ENCODE data around the gene DHX34.

The DHX34 gene

GRCh38 chr19:47321630-47322029, 27.5 kb upstream of the DHX34 start:
- no peaks in the 10 kb centered on the region for H3K9me2 ChIP-seq (replicated peaks; ENCODE audit: insufficient read depth, low read length)
- no peaks in the 10 kb centered on the region for H3K4me1 ChIP-seq (ENCODE audit: low read length)
- TF ChIP-seq EZH2 (optimal IDR thresholded peaks at IDR 0.05; ENCODE audit: low read depth, low read length) (no peak), CTCF (IDR thresholded peaks at IDR 0.05; ENCODE audit: low read length) (no peak), EZH2phosphoT487 (IDR thresholded peaks at IDR 0.05; ENCODE audit: low read length) (no peak)
- no peak for DNase-seq
- no peaks in the 10 kb centered on the region for H3K9me3 ChIP-seq (replicated peaks; ENCODE audit: insufficient read depth, low read length)
- no peak overlapping the region for H3K9ac ChIP-seq (ENCODE audit: low read length)
- H3F3A ChIP-seq (ENCODE audit: insufficient read depth, low read length) = no peaks in the 10 kb centered on the region
- H4K20me1 ChIP-seq (ENCODE audit: insufficient read depth, low read length) = no peaks in the 10 kb centered on the region
- H3K36me3 ChIP-seq (replicated peaks; ENCODE audit: insufficient read depth, low read length) = no peaks in the 10 kb centered on the region
- no peak overlapping the region for H2AFZ ChIP-seq (ENCODE audit: low read length)
- no peaks in the 10 kb centered on the region for H3K79me2 ChIP-seq (ENCODE audit: low read length)
- peaks cover 47% of the 10 kb centered on the region for H3K27me3 ChIP-seq (replicated peaks; ENCODE audit: insufficient read depth, low read length)
- no peak overlapping the region for H3K27ac ChIP-seq (ENCODE audit: low read length)
- H3K4me2 ChIP-seq (ENCODE audit: low read depth, low read length) = no peak overlapping the region
- H3K4me3 ChIP-seq (ENCODE audit: low read length) = no peak overlapping the region

- Histone ChIP-seq H2AFZ (ENCODE audit: low read length) (no peak overlapping the region), H3K9me3 (replicated peaks; ENCODE audit: insufficient read depth, low read length) (no peaks in the 10 kb centered on the region), H3K27ac (ENCODE audit: low read length) (no peak overlapping the region), H3K9me2 (replicated peaks; ENCODE audit: insufficient read depth, low read length) (no peaks in the 10 kb centered on the region), H3K4me1 (ENCODE audit: low read length) (no peaks in the 10 kb centered on the region), H3K9ac (ENCODE audit: low read length) (no peak overlapping the region), H3K79me2 (ENCODE audit: low read length) (no peaks in the 10 kb centered on the region), H3K36me3 (replicated peaks; ENCODE audit: insufficient read depth, low read length) (no peaks in the 10 kb centered on the region), H3K4me2 (ENCODE audit: low read depth, low read length) (no peak overlapping the region), H4K20me1 (ENCODE audit: insufficient read depth, low read length) (no peaks in the 10 kb centered on the region), H3F3A (ENCODE audit: insufficient read depth, low read length) (no peaks in the 10 kb centered on the region), H3K27me3 (replicated peaks; ENCODE audit: insufficient read depth, low read length) (peaks cover 43% of the 10 kb centered on the region), H3K4me3 (ENCODE audit: low read length) (no peak overlapping the region)
- no peak for TF ChIP-seq EZH2phosphoT487 (IDR thresholded peaks at IDR 0.05; ENCODE audit: low read length)
- TF ChIP-seq CTCF (IDR thresholded peaks at IDR 0.05; ENCODE audit: low read length) = no peak
- no peak for TF ChIP-seq EZH2 (optimal IDR thresholded peaks at IDR 0.05; ENCODE audit: low read depth, low read length)
- no peak for DNase-seq
These were observed 27.1 kb upstream of the DHX34 start for GRCh38 chr19:47322058-47322457.

DNA sequence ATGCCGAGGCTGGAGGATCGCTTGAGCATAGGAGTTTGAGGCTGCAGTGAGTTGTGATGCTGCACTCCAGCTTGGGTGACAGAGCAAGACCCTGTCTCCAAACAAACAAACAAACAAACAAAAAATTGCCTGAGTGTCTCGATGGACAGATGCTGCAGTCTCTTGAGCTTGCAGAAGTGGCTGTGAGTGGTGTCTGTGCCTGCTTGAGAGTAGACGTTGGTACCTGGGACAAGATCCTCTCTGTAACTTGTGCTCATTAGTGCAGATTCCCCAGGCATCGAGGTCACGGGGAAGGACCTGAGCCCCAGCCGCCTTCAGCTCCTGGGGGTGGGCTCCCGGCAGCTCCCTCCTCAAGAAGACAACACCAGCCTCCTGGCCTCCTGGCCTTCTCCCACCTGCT, 25.7 kb upstream of the DHX34 start:
- no peak overlapping the region for H3K27ac ChIP-seq (ENCODE audit: low read length)
- H3K36me3 ChIP-seq (replicated peaks; ENCODE audit: insufficient read depth, low read length) = no peaks in the 10 kb centered on the region
- no peaks in the 10 kb centered on the region for H3K4me1 ChIP-seq (ENCODE audit: low read length)
- TF ChIP-seq EZH2phosphoT487 (IDR thresholded peaks at IDR 0.05; ENCODE audit: low read length) (no peak), CTCF (IDR thresholded peaks at IDR 0.05; ENCODE audit: low read length) (no peak), EZH2 (optimal IDR thresholded peaks at IDR 0.05; ENCODE audit: low read depth, low read length) (no peak)
- H3K4me3 ChIP-seq (ENCODE audit: low read length) = no peak overlapping the region
- H3K9ac ChIP-seq (ENCODE audit: low read length) = no peak overlapping the region
- H3K27me3 ChIP-seq (replicated peaks; ENCODE audit: insufficient read depth, low read length) = peaks cover 40% of the 10 kb centered on the region
- no peaks in the 10 kb centered on the region for H3F3A ChIP-seq (ENCODE audit: insufficient read depth, low read length)
- no peak overlapping the region for H2AFZ ChIP-seq (ENCODE audit: low read length)
- DNase-seq = no peak
- no peaks in the 10 kb centered on the region for H3K9me3 ChIP-seq (replicated peaks; ENCODE audit: insufficient read depth, low read length)
- no peak overlapping the region for H3K4me2 ChIP-seq (ENCODE audit: low read depth, low read length)
- no peaks in the 10 kb centered on the region for H3K9me2 ChIP-seq (replicated peaks; ENCODE audit: insufficient read depth, low read length)
- no peaks in the 10 kb centered on the region for H3K79me2 ChIP-seq (ENCODE audit: low read length)
- H4K20me1 ChIP-seq (ENCODE audit: insufficient read depth, low read length) = no peaks in the 10 kb centered on the region

All from MM.1S (cell line).